NCI-H2081 treated with DMSO at 0.1 percent for 48 hours (cell line): ENCODE data around the gene MADCAM1.

ENCODE experiments used
- DNase-seq: peaks from one replicate; lab custom pipeline; 2025; lab: John Stamatoyannopoulos, UW

The MADCAM1 gene

DNA sequence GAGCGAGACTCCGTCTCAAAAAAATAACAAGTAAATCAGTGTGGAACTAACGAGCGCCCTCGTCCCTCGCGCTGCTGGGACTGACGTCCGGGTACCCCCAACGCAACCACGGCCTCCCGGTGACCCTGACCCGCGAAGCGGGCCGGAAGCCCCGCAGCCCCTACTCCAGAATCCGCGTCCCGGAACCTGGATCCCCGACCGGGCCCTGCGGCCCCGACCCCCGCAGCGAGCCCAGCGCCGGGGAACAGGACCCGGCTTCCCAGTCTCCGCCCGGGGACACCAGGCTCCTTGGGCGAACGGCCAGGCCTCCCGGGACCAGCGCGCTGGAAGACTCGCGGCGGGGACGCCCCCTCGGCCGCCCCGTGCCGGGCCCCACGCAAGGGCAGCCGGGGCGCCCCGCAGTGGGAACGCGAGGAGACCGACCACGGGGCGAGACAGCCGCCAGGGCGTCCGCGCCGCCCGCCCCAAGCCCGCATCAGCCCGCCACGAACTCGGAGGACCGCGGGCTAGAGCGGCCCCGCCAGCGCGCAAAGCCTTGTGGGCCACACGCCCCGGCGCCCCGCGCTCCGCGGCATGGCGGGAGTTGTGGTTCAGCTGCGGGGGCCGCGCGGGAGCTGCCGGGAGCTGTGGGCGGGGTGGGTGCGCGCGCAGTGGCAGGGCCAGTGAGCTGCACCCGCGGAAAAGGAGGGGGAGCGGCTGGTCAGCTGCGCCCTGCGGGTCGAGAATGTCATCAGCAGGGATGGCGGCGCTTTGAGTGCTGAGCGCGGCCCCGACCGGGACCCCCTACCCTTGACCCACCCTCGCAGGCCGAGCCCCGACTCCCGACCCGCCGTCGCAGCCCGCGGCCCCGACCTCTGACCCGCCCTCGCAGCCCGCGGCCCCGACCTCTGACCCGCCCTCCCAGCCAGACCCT is 7.5 kb upstream of the MADCAM1 start:
- DNase-seq: peak; percentile 83

DNA sequence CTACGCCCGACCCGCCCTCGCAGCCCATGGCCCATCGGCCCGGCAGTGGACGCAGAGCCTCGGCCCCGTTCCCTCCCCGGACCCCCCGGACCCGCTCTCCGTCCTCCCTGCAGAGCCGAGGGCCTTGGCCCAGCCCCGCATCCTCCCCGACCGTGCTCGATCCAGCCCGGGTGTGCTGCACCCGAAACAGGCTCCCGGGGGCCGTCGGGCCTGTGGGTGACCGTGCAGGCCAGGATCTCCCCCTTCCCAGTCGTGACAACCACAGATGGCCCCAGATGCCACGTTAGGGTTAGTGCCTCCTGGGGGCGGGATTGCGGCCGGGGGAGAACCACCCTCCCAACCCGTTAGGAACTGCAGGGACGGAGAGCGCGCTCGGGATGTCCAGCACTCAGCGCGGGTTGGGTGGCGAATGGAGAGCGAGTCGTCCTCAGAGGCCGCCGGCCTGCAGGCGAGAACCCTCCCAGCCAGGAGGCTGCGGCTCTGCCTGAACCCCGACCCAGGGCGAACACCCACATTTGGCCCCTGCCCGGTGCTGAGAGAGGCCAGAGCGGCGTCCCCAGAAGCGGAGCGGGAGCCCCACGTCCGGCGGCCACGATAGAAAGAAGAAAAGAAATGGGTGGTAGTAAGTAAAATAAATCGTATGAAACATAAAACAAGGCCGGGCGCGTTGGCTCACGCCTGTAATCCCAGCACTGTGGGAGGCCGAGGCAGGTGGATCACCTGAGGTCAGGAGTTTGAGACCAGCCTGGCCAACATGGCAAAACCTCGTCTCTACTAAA is 6.7 kb upstream of the MADCAM1 start:
- DNase-seq: no peak

DNA sequence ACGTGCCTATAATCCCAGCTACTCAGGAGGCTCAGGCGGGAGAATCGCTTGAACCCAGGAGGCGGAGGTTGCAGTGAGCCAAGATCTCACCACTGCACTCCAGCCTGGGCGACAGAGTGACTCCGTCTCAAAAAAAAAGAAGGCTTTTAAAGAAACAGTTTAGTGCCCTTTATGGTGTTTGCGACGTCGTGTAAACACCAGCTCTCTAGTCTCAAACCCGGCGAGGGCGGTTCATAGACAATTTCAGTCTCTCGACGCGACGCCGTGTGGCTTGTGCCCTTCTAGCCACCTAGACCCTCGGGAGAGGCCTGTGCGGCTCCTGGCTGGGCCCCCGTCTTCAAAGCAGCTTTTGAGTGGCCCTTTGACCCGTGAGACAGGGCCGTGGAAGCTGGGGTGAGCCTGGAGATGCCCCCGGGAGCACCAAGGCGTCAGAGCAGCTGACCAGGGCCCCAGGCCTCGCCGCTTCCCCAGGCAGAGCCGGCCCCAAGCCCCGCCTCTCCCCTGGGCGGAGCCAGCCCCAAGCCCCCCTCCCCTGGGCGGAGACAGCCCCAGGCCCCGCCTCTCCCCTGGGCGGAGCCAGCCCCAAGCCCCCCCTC is 5.0 kb upstream of the MADCAM1 start:
- DNase-seq: no peak

DNA sequence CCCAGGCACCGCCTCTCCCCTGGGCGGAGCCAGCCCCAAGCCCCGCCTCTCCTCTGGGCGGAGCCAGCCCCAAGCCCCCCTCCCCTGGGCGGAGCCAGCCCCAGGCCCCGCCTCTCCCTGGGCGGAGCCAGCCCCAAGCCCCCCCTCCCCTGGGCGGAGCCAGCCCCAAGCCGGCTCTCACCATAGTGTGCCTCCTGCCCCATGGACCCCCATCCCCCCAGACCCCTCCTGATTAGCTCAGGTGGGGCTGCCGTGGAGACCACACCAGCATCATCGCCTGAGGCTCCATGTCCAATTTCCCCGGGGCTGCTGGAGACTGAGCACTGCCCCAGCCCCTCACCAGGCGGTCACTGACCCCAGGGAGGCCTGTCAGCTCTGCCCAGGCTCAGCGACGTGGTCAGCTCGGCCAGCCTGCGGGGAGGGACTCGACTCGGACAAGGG is 4.2 kb upstream of the MADCAM1 start:
- no peak for DNase-seq

DNA sequence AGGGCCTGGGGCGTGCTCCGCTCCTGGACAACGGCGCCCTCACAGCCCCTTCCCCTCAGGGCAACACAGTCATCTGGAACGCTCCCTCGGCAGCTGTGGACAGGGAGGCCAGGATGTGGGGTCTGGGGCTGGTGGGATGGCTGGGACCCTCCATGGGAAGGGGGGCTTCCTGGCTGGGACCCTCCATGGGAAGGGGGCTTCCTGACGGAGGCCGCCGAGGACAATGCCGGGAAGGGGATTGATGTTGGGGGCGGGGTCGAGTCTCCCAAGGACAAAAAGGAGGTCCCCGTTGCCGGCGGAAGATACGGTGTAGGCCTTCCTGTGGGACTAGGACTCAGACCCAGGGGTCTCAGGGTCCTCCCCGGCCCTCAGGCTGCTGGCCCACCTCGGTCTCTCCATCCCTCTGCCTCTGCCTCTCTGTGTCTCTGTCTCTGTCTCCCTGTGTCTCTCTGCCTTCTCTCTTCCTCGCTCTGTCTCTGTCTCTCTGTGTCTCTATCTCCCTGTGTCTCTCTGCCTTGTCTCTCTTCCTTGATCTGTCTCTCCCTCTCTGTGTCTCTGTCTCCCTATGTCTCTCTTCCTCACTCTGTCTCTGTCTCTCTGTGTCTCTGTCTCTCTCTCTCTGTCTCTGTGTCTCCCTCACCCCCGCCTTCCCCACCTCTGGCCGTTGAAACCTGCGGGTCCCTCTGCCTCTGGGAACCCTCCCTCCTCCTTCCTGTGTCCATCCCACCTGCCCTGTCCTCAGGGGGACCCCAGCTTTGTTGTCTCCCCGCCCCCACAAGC is 2.7 kb upstream of the MADCAM1 start:
- no peak for DNase-seq

DNA sequence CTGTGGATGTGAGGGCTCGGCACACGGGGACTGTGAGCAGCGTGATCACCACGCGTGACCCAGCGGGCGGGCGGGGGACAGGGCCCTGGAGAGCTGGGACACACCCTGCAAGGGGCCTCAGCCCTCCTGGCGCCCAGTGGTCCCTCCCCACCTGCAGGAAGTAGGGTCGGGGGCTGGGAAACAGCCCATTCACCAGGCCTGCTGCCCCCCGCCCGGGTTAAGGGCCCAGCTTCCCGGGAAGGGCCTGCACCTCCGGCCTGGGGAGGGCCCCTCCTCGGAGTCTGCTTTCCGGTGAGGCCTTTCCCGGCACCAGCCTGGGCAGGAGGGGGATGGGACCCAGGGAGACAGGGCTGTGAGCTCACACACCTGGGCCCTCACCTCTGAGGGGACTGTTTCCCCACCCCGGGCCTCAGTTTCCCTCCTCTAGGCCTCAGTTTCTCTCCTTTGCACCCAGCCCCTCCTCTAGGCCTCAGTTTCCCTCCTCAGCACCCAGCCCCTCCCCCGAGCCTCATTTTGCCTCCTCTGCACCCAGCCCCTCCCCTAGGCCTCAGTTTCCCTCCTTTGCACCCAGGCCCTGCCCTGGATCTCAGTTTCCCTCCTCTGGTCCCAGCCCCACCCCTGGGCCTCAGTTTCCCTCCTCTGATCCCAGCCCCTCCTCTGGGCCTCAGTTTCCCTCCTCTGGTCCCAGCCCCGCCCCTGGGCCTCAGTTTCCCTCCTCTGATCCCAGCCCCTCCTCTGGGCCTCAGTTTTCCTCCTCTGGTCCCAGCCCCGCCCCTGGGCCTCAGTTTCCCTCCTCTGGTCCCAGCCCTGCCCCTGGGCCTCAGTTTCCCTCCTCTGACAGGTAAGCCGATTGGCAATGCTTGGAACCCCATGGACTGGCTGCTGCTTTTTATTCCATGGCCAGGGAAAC is 1.9 kb upstream of the MADCAM1 start:
- DNase-seq: no peak

DNA sequence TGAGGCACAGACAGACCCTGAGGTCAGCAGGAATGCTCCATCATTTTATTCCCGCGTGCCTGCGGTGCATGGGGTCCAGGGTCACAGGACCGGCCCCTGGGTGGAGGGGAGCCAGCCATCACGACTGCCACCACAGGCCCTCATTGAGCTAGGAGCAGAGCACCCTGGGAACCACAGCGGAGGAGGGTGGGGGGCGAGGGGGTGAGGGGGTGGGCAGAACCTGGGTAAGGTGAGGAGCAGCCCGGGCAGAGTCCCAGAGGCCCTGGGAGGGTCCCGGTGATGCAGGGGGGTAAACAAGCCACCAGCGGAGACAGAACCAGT is 1.2 kb upstream of the MADCAM1 start:
- DNase-seq: no peak

DNA sequence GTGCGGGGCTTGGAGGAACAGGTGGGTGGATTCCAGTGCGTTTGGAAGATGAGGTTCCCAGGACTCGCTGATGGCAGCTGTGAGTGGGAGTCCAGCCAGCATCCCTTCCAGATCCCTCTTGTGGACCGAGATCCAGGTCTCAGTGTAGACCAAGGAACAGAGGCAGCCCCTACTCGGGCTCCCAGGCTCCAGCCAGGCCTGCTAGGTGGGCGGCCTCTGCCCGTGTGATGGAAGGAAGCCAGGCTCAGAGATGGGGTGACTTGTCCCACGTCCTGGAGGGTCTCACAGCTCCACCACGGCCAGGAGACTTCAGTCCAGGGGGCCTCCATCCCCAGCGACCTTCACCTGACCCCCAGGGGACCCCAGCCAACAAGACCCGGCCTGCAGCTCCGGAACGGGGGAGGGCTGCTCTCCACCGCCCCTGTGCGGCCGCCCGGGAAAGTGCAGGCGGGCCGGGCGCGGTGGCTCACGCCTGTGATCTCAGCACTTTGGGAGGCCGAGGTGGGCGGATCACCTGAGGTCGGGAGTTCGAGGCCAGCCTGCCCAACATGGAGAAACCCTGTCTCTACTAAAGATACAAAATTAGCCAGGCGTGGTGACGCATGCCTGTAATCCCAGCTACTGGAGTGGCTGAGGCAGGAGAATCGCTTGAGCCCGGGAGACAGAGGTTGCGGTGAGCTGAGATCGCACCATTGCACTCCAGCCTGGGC is 729 bp upstream of the MADCAM1 start:
- no peak for DNase-seq

DNA sequence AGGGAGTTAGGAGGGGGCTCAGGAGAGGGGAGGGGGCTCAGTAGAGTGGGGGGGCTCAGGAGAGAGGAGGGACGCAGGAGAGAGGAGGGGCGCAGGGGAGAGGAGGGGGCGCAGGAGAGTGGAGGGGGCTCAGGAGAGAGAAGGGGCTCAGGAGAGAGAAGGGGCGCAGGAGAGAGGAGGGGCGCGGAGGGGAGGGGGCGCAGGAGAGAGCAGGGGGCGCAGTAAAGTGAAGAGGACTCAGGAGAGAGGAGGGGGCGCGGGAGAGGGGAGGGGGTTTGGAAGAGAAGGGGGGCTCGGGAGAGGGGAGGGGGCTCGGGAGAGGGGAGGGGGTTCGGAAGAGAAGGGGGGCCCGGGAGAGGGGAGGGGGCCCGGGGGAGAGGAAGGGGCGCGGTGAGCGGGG is 700 bp downstream of the MADCAM1 start:
- no peak for DNase-seq

DNA sequence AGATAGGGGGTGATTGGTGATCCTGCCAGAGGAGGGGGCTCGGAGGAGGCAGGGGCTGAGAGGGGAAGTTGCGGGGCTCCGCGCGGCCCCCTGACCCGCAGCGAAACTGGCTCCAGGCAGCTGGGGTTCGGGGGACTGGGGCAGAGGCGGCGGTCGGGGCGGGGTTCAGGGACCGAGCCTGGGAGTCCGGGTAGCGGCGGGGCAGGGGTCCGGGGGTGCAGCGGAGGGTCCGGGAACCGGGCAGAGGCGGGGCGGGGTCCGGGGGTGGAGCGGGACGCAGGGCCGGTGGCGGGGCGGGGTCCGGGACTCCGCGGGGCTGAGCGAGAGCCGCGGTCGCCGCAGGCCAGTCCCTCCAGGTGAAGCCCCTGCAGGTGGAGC is 1.2 kb downstream of the MADCAM1 start:
- DNase-seq: no peak

DNA sequence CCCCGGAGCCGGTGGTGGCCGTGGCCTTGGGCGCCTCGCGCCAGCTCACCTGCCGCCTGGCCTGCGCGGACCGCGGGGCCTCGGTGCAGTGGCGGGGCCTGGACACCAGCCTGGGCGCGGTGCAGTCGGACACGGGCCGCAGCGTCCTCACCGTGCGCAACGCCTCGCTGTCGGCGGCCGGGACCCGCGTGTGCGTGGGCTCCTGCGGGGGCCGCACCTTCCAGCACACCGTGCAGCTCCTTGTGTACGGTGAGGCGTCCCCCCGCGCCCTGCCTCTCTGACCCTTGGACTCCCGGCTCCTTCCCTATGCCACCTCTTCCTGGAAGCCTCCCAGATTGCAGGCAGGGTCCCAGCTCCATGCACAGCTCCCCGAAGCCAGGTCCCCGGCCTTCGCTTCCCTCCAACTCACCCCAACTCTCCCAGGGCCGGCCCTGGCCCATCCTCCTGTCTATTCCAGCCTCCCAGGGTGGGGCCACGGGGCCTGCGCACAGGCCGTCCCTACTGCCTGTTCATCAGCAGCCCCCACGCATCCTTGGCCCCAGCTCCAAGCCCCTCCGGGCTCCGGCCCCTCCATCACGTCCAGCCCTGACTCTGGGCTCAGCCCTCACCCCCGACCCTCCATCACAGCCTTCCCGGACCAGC is 1.7 kb downstream of the MADCAM1 start:
- no peak for DNase-seq

DNA sequence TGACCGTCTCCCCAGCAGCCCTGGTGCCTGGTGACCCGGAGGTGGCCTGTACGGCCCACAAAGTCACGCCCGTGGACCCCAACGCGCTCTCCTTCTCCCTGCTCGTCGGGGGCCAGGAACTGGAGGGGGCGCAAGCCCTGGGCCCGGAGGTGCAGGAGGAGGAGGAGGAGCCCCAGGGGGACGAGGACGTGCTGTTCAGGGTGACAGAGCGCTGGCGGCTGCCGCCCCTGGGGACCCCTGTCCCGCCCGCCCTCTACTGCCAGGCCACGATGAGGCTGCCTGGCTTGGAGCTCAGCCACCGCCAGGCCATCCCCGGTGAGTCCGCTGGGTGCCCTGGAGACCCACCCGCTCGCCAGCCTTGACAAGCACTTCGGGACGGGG is 2.2 kb downstream of the MADCAM1 start:
- no peak for DNase-seq

DNA sequence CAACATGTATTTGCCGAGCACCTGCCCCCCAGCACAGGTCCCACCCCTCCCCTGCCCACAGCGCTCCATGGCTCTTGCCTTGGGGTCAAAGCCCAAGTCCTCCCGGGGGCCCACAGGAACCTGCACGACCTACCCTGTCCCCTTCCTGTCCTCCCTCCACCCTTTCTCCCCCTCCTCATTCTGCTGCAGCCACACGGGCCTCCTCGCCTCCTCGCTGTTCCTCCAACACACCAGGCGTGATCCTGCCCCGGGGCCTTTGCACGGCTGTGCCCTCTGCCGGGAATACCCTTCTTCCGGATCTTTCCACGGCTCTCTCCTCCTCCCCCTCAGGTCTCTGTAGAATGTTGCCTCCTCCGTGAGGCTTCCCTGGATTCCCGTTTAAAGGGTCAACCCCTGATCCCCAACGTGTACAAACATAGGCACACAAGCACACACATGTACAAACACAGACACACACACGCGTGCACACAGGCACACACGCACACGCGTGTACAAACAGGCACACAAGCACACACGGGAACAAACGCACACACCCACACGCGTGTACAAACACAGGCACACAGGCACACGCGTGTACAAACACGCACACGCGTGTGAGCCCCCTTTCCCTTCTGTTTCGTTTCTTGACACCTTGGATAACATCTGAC is 2.8 kb downstream of the MADCAM1 start:
- no peak for DNase-seq

DNA sequence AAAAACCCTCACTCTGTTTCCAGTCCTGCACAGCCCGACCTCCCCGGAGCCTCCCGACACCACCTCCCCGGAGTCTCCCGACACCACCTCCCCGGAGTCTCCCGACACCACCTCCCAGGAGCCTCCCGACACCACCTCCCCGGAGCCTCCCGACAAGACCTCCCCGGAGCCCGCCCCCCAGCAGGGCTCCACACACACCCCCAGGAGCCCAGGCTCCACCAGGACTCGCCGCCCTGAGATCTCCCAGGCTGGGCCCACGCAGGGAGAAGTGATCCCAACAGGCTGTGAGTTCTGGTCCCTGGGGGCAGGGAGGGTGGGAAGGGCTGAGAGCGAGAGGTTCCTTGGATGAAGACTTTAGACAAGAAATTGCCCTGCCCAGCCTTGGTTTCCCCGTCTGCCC is 5.4 kb downstream of the MADCAM1 start:
- DNase-seq: no peak

DNA sequence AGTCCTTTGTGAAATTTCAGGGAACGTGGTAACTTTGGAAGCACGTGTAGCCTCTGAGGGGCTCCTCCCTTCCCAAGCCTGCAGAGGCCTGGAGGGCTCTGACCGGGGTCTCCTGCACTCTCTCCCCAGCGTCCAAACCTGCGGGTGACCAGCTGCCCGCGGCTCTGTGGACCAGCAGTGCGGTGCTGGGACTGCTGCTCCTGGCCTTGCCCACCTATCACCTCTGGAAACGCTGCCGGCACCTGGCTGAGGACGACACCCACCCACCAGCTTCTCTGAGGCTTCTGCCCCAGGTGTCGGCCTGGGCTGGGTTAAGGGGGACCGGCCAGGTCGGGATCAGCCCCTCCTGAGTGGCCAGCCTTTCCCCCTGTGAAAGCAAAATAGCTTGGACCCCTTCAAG is 8.3 kb downstream of the MADCAM1 start:
- DNase-seq: no peak

DNA sequence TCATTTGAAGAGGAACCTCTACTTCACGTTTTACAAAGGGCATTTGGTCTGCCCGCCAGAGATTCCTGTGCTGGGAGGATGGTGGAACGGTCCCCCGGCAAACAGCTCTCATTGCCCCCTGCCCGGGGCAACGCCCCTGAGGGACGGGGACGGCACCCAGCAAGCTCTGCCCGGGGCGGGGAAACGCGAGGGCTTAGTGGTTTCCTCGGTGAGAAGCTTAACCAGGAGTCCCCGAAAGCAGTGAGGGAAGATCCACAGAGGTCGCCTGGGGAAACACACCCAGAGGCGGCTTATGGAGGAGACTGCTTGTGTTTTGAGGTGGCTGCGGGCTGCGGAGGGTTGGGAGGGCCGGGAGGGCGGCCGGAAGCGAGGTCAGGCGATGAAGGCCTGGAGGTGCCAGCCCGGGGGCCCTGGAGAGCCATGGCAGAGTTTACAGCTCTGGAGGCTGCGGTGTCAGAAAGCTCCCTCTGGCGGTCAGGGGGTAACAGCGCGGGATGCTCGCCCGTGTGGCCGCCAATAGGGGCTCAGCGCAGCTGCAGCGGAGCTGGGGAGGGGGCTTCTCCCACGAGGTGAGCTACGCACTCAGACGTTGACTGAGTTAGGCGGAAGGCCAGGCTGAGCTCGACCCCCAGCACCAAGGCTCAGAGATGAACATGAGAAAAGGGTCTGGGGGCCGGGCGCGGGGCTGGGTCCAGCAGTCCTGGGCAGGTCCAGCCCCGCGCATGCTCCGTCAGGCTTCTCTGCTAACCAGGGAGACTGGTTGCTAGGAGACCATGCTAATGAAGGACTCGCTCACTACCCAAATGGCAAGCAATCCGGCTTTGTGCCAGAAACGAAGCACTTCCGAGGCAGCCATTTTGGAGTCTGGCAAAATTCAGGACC is 10.4 kb downstream of the MADCAM1 start:
- peak; percentile 95 for DNase-seq

DNA sequence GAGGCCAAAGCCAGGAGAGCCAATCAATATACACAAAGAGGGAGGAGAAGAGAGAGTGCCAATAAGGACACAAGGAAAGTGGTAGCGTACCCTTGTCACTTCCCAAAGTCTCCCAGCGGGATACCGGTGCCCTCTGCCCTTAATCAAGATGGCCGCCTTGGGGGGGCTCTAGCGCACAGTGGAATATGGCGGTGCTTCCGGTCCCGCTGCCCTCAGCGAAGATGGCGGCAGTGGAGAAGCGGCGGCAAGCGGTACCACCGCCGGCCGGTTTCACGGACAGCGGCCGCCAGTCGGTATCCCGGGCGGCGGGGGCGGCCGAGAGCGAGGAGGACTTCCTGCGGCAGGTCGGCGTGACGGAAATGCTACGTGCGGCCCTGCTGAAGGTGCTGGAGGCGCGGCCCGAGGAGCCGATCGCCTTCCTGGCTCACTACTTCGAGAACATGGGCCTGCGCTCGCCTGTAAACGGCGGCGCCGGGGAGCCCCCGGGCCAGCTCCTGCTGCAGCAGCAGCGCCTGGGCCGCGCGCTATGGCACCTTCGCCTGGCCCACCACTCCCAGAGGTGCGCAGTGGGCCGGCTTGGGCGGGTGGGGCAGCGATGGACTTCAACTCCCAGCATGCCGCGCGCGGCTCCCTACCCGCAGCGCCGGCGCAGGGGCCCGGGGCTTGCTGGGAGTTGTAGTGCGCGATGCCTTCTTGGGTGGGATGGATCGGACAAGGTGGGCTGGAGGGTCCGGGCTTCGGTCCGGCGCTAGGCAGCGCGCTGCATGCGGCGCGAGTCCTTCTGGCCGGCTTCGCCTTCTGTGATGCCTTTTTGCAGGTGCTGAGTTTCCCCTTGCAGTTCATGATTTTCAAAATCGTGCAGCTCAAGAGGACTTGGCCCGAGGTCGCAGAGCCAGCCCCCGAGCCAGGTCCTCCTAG is 11.3 kb downstream of the MADCAM1 start, which contains the start of gene TPGS1:
Gene TPGS1, plus strand, starts transcription at position 212 of the 918 bp plus-strand sequence. Its CDS starts 10 bp downstream, at position 222.
- DNase-seq: peak; percentile 22
